HG03159 (cell line): Measurements from ENCODE around the gene GRB10.

Source experiments
- ATAC-seq: cut with Tn5 transposase; IDR thresholded peaks from one replicate; pipeline ENCODE4 v1.9.1; 2021; ENCODE audit warnings: mild to moderate bottlenecking, moderate library complexity; ENCODE audit not compliant: unreplicated experiment

The GRB10 gene

DNA sequence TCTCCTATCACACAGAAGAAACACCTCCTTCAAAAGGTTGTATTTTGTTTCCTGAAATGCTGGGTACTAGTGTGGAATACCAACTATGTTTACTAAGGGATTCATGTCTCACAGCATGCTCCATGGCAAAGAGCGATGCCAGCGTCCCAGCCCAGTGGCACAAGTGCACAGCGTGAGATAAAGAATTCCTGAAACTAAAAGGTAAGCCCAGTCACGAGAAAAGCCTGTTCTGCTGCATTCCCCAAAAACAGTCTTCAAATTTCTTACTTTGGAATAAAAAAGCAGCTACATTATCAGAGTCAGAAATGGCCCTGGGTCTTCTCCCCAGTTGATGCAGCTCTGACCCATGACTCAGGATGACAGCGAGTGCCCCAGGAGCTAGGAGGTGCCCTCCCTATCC is 164.4 kb downstream of the GRB10 start:
- no peak for ATAC-seq

DNA sequence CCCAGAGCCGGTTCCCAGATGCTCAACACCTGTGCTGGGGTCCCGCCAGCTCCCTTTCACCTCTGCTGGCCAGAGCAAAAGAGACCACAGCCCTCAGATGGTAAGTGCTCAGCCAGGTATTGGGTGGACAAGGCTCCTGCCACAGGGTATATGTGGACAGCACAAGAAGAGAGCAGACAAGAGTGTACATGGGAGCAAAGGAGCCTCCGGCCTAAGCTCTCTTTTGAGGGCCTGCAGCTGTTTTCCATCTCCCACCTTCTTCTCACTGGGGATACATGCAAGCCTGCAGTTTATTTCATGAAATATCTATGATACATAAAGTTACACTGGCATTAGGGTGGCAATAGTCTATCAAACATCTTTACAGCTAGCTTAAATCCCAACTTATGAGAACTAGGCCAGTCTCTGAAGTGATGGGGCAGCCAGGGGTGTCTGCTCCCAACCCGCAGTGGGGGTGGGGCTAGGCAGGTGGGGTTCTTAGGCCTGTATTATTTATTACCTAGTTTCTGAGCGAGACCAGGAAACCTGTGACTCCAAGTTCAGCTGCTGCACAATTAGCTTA is 167.1 kb downstream of the GRB10 start:
- ATAC-seq: no peak

DNA sequence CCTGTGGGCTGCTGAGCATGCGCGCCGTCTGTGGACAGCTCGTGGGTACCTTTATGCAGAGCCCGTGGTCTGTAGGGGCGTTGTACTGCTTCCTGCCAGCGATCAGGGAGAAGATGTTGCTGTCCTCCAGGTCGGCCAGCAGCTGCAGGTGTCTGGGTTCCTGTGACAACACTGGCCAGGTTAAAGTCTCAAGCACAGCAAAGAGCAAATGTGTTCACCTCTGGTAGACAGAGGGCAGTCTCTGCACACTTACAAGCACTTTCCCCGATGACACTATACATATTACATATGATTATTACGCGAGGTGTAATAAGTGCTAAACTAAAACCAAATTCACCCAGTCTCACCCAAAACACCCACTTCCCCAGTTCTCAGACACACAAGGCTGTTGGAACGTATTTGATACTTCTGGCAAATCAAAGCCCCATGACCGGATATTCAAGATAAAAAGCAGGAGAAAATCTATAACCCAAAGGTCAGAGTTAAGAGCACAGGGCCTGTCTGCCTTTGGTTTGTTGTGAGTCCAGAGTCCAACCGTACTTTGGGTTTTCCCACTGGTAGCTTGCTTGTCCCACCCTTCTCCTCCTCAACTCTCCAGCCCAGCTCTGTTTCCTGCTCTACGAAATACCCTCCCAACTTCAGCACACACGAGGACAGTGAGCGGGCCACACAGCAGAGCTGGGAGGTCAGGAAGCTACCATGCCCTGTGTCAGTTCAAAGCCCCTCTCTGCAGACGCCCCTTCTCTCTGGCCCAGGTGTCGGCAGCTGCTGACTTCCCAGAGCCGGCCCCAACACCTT is 167.8 kb downstream of the GRB10 start:
- no peak for ATAC-seq

GRCh38 chr7:50613473-50613872 is 169.2 kb downstream of the GRB10 start:
- ATAC-seq: no peak

DNA sequence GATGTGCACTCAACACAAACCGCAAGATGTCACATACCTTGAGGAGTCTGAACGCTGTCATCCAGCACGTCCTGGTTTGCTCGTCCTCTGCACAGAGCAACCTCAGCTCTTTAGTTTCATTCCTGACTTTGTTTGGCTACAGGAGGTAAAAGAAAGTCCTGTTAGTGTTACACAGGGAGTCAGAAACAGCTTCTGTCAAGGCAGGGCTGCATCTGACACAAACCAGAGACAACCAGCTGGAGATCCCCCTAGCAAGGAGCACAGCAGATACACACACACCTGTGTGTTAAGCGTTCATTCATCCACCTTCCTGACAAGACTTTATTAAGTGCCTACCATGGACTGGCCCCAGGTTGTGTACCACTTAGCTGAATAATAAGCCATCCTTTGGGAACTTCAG is 170.0 kb downstream of the GRB10 start:
- no peak for ATAC-seq

DNA sequence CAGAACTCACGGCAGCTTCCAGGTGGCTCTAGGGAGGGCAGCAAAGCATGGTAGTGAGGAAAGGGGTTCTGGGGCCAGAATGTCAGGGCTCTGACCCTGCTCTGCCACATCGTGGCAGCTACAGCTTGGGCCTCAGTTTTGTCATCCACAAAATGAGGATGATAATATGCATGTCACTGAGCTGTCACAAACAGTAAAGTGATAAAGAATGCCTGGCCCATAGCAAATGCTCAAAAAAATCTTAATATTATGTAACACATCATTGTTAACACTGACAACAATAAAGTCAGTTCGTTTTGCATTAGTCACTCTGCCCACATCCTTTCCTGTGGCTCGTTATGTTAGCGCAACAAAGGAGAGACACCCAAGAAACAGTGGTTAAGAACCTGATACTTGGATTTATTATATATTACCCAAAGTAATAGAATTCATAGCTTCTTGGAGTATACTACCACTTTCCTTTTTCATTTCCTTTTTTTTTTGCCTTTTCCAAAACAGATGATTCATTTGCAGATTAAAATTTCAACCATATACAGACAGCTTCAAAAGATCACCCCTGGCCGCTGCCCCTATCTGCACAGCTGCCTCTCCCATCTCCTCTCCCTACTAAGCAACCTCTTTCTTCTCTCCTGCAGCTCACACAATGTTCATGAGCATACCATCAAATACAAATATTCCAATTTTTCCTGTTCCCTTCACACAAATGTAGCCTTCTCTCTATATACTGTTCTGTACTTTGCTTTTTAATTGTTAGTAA is 172.0 kb downstream of the GRB10 start:
- ATAC-seq: peak; percentile 63

DNA sequence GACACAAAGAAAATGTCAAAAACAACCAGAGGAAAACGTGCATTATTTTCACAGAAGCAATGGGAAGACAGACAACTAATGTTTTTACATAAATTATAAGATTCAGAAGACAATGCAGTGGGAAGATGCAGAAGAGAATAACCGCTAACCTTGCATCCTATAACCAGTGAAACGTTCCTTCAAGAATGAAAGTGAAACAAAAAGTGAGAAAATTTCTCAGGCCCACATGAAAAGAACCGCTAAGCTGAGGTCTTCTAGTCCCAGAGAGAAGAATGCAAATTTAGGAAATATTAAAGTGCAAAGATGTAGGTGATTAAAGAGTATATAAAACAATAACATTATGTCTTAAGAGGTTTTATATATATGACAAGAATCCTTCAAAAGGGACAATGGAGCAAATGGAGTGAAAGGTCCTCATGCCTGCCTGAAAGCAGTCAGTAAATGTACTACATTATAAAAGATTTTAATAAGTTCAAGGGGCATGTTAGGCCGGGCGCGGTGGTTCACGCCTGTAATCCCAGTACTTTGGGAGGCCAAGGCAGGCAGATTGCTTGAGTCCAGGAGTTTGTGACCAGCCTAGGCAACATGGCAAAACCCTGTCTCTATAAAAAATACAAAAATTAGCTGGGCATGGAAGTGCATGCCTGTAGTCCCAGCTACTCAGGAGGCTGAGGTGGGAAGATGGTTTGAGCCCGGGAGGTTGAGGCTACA is 174.3 kb downstream of the GRB10 start:
- no peak for ATAC-seq

DNA sequence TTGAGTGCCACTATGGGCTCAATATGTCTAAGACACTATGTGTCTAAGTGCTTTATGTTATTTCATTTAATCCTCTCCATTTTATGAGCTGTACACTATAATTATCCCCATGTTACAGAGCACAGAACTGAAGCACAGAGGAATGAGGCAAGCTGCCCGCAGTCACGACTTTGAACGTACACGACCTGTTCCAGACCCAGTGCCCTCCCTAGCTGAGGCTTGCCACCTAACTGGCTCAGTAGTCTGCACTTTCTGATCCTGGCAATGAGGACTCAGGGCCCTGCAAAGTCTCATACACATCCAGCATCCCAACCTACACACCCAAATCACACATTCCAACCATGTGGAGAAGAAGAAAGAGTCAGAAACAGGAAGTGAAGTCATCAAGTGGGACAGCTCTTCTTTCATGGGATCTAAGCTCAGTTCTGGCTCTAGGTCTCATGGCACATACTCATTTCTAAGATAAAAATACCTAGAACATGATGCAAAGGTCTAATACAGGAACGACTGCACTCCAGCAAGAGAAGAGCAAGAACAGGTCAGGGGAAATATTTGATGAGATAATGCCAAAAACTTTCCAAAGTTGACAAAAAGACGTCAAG is 175.1 kb downstream of the GRB10 start:
- ATAC-seq: no peak

DNA sequence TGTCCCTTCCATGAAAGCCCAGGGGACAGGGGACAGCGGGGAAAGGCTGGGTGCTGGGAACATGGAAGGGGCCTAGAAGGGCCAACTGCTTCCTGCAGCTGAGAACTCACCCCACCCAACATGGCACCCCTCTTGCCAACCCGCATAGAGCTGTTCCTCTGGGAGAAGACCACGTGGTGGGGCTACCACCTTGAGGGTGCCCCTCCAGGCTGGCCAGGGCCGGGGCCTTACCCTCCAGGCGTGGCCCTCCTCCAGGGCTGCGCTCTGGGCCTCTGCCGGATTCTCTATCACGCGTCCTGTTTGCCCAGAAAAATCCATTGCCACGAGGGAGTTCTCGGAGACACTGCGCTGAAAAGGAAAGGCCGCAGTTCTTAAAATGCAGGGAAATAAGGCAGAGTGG is 177.6 kb downstream of the GRB10 start:
- no peak for ATAC-seq

- ATAC-seq: no peak
These were observed 179.4 kb downstream of the GRB10 start for GRCh38 chr7:50603287-50603686.

DNA sequence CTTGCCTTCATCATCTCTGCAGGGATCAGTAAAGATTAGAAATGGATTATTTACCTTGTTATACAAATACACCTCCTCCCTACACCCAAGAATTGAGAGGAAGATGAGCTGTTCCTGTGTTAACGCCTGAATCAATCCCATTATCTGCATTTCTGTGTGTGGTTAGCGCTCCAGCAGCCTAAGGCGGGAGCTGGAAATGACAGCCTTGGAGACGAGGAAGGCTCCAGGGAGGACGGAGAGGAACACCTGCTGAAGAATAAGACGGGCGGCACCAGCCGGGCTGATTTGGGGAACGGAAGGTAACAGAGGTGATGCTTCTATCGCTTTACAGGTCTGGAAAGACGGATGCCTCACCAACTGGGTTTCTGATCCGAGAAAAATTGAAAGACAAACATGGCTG is 183.3 kb downstream of the GRB10 start:
- no peak for ATAC-seq

DNA sequence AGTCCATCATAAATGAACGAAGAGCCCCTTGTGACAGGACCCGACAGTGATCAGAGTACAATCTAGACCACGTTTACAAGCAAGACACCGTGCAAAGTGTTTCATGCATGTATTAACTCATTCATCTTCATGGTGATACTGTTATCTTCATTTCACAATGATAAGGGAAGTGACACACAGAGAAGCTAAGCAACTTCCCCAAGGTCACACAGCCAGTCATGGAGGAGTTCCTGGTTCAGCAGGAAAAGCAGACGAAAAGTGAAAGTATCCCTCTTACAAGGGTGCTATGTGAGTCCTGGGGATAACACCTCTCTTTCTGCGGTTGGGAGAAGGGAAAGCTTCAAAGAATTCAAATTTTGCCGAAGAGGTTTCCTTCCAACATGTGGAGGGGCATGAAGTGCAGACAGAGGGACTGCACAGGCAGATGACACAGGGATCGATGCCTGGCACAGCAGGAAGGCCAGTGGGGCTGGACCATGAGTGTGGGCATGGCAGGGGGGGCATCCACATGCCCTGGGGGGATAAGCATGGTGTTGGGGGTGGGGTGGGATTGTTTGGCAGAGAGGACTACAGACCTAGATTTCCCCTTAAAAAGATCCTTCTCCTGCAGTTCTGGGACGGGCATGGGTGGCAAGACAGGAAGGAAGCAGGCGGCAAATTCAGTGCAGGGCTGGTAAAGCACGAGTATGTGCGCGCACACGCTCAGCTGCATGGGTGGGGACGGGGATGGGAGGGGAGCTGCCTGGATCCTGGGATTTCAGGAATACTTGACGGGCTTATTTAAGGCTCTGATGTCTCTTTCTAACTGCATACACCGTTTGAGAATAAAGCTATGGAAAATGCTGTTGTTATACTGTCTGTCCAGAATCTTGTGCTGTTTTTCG is 184.0 kb downstream of the GRB10 start:
- ATAC-seq: no peak

DNA sequence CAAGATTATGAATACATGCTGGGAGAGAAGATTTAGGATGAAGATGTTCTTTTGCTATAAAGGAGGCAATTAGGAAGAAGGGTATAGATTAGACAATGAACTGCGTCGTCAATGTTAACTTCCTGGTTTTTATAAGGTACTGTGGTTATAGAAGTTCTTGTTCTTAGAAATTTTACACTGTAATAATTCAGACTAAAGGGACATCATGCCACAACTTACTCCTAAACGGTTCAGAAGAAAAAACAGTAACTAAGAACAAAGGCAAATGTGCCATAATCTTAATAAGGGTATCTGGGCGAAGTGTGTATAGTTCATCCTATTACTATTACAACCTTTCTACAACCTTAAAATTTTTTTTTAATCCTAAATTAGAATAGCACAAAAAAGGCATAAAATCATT is 186.2 kb downstream of the GRB10 start:
- ATAC-seq: no peak

- peak; percentile 24 for ATAC-seq
These were observed 187.1 kb downstream of the GRB10 start for GRCh38 chr7:50595491-50596102.

GRCh38 chr7:50594734-50595485 is 187.8 kb downstream of the GRB10 start:
- ATAC-seq: peak; percentile 47

DNA sequence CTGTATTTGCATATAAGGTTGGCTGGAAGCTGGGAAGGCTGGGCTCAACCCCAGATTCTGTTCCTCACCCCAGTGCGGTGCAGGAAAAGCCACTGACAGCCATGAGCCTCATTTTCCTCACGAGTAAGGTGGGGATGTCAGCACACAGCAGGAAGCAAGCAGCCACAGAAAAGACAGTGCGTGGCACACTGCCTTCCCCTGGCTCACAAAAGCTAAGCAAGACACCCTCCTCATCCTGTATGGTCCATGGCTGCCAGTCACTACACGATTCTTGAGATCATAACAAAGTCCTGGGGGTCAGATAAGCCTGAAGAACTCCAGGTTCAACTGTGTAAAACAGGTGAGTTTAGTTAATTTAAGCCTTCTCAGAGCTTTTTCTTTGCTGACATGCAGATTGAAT is 188.6 kb downstream of the GRB10 start:
- no peak for ATAC-seq

GRCh38 chr7:50592940-50593339 is 189.8 kb downstream of the GRB10 start:
- no peak for ATAC-seq

DNA sequence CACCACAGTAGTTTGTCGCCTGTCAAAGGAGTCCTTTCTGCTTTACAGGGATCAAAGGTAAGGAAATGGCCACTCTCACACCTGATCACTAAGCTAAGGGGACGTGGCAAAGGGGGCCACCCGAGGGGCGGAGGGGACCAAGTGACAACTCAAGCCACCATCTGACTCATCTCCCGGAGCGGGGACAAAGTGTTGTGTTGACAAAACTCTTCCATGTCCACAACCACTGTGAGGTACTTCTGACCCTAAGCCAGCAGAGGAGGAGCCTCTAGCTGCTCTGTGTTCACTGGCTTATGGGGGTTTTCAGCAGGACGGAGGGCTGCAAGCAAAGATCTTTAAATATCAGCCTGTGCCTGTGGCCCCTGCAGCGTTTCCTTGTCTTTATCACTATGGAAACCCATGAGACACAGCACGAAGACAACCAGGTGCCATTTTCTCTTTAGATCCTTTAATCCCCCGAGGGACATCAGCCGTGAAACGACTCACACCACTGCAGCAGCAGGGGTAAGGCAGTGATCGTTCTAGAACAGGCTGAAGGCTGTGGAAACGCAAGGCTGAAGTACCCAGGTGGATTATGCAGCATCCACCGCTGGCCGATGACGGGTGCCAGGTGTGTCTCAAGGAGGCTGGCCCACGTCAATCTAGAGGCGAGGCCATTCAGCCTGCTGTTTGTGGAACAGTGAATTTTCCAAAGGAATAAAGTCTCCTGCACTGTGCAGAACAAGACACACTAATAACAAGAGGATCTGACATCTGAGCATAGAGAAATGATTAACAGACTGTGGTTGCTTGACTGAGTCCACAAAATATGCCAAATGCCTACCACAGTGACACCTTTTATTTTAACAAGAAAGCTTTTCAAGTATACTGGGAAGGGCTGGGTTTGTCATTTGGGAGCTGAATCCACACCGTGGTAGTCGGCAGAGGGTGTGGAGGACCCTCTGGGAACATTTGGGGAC is 190.9 kb downstream of the GRB10 start:
- ATAC-seq: peak; percentile 51
